Hippocampal formation (tissue), 2 donors: Measurements from ENCODE around the gene RHNO1.
"Not testable (repeated sequence)": the region's sequence is repeated elsewhere in the genome, so short reads cannot be mapped to it uniquely, and the experiment has no call there.

ENCODE experiments used
- DNase-seq, 2 donors: peaks; one replicate each; lab custom pipeline; 2025; lab: John Stamatoyannopoulos, UW

RHNO1 gene

GRCh38 chr12:2858944-2859421 is 18.0 kb upstream of the RHNO1 start:
- no peak for DNase-seq

- no peak for DNase-seq
These were observed 16.9 kb upstream of the RHNO1 start for GRCh38 chr12:2860170-2860569.

GRCh38 chr12:2862876-2863275 is 14.1 kb upstream of the RHNO1 start:
- DNase-seq, result no peak

GRCh38 chr12:2863402-2863801 is 13.6 kb upstream of the RHNO1 start:
- not testable (repeated sequence) for DNase-seq

GRCh38 chr12:2864198-2864597 is 12.8 kb upstream of the RHNO1 start:
- DNase-seq, result no peak

GRCh38 chr12:2868986-2869632 is 7.9 kb upstream of the RHNO1 start:
- DNase-seq, result not testable (repeated sequence)

- DNase-seq, result no peak
These were observed 484 bp upstream of the RHNO1 start for GRCh38 chr12:2876431-2877046.

GRCh38 chr12:2877953-2878732 is 1.1 kb downstream of the RHNO1 start:
- peak in 1 of 2 donors; percentile 15 for DNase-seq

GRCh38 chr12:2879853-2880252 is 2.8 kb downstream of the RHNO1 start:
- DNase-seq, result no peak

GRCh38 chr12:2884810-2885209 is 7.8 kb downstream of the RHNO1 start:
- DNase-seq, result no peak

GRCh38 chr12:2886768-2887450 is 9.9 kb downstream of the RHNO1 start:
- DNase-seq, result no peak

- no peak for DNase-seq
These were observed 13.0 kb downstream of the RHNO1 start for GRCh38 chr12:2890001-2890387.

- peak; percentile 98 to 99 for DNase-seq
These were observed 13.6 kb downstream of the RHNO1 start, which contains the start of gene TULP3 for GRCh38 chr12:2890388-2891239. TSS of gene TULP3 (plus strand) at chr12:2890891. CDS start at chr12:2890948, 57 bp downstream.

- peak in 1 of 2 donors; percentile 47 for DNase-seq
These were observed 14.4 kb downstream of the RHNO1 start for GRCh38 chr12:2891240-2892053.

GRCh38 chr12:2892246-2892645 is 15.2 kb downstream of the RHNO1 start:
- DNase-seq, result no peak

GRCh38 chr12:2893007-2893406 is 16.0 kb downstream of the RHNO1 start:
- no peak for DNase-seq

- DNase-seq, result no peak
These were observed 18.0 kb downstream of the RHNO1 start for GRCh38 chr12:2895051-2895451.

GRCh38 chr12:2895511-2895910 is 18.5 kb downstream of the RHNO1 start:
- no peak for DNase-seq

- DNase-seq, result no peak
These were observed 20.4 kb downstream of the RHNO1 start for GRCh38 chr12:2897418-2897817.

GRCh38 chr12:2900642-2901041 is 23.6 kb downstream of the RHNO1 start:
- no peak for DNase-seq
